GM12892 (cell line): ENCODE data around the gene CASKIN1.

ENCODE experiments used
- POLR2A ChIP-seq: IDR thresholded peaks from 2 replicates; pipeline ENCODE4 v1.6.1; 2011; ENCODE audit warnings: low read depth, low read length, control low read depth
- POLR2AphosphoS5 ChIP-seq: IDR thresholded peaks from 2 replicates; pipeline ENCODE4 v1.6.1; 2011; ENCODE audit warnings: low read depth, low read length, control low read depth
- TAF1 ChIP-seq: IDR thresholded peaks from 2 replicates; pipeline ENCODE4 v1.6.1; 2011; ENCODE audit warnings: low read depth, mild to moderate bottlenecking, control low read depth, low read length, borderline replicate concordance

- TF ChIP-seq TAF1 (no peak), POLR2AphosphoS5 (no peak), POLR2A (no peak)
Measured at GRCh38 chr16:2231016-2231931, 34.9 kb upstream of the CASKIN1 start.
